Inferior parietal cortex (tissue), 1 donor: ENCODE data around the gene ALG9.
A peak's percentile ranks its signal among the peaks of the same experiment; 100 is the strongest.
"Not testable (repeated sequence)": the region's sequence is repeated elsewhere in the genome, so short reads cannot be mapped to it uniquely, and the experiment has no call there.

Experiments used
- DNase-seq: peaks from one replicate; pipeline ENCODE4 v3.0.0-alpha.2; 2016; ENCODE audit errors: extremely low spot score

Gene ALG9

GRCh38 chr11:111870886-111871692, at the start of gene ALG9:
TSS of gene ALG9 (minus strand) at chr11:111871581. CDS start at chr11:111871482, 99 bp downstream.
- DNase-seq = peak; percentile 87

- no peak for DNase-seq
These were observed 49.5 kb upstream of the ALG9 start for GRCh38 chr11:111920908-111921307.

GRCh38 chr11:111918390-111919256, 47.2 kb upstream of the ALG9 start, which contains the start of gene C11orf52:
TSS of gene C11orf52 (plus strand) at chr11:111918913. CDS start at chr11:111918973, 60 bp downstream.
- DNase-seq = no peak

- no peak for DNase-seq
These were observed 46.4 kb upstream of the ALG9 start for GRCh38 chr11:111917788-111918187.

GRCh38 chr11:111917312-111917711, 45.9 kb upstream of the ALG9 start:
- DNase-seq = no peak

- DNase-seq = no peak
These were observed 45.4 kb upstream of the ALG9 start for GRCh38 chr11:111916768-111917167.

- DNase-seq = peak; percentile 77
These were observed 42.6 kb upstream of the ALG9 start for GRCh38 chr11:111913997-111914396.

GRCh38 chr11:111913031-111913861, 41.9 kb upstream of the ALG9 start:
- no peak for DNase-seq

GRCh38 chr11:111912535-111912934, 41.2 kb upstream of the ALG9 start, which contains the start of gene HSPB2:
TSS of gene HSPB2 (plus strand) at chr11:111912734. CDS start at chr11:111912830, 96 bp downstream.
- DNase-seq = no peak

- DNase-seq = peak; percentile 93
These were observed 40.4 kb upstream of the ALG9 start, which contains the start of gene CRYAB for GRCh38 chr11:111911563-111912401. TSS of gene CRYAB (minus strand) at chr11:111911770. CDS start at chr11:111911724, 46 bp downstream.

GRCh38 chr11:111910676-111911562, 39.5 kb upstream of the ALG9 start:
- peak; percentile 92 for DNase-seq

GRCh38 chr11:111909378-111909777, 38.0 kb upstream of the ALG9 start:
- DNase-seq = no peak

- no peak for DNase-seq
These were observed 37.4 kb upstream of the ALG9 start for GRCh38 chr11:111908639-111909305.

GRCh38 chr11:111906680-111907079, 35.3 kb upstream of the ALG9 start:
- no peak for DNase-seq

- DNase-seq = no peak
These were observed 34.0 kb upstream of the ALG9 start for GRCh38 chr11:111905411-111905810.

- no peak for DNase-seq
These were observed 15.5 kb upstream of the ALG9 start for GRCh38 chr11:111886844-111887243.

GRCh38 chr11:111886032-111886431, 14.7 kb upstream of the ALG9 start:
- no peak for DNase-seq

GRCh38 chr11:111885053-111885452, 13.7 kb upstream of the ALG9 start:
- not testable (repeated sequence) for DNase-seq

- peak; percentile 43 for DNase-seq
These were observed 10.8 kb upstream of the ALG9 start for GRCh38 chr11:111882202-111882601.
